K562 treated with DMSO at 1 percent for 12 hours (cell line): ENCODE measurements around the gene ZNF182. TPM values are rescaled to one million over a fixed set of nuclear protein-coding genes. Genes with fewer than 3 reads are reported as not detected.

ENCODE experiments used
- total RNA-seq: library from RNA; unstranded; fragments of 300-600 nt; gene quantifications from 2 replicates; pipeline ENCODE4 v1.2.3, GENCODE V29; 2022; ENCODE audit not compliant: insufficient read depth

ZNF182 gene
- total RNA-seq = 0.67 and 4.1 TPM in 2 replicates

GRCh38 chrX:48003758-48004457, at the start of gene ZNF182:
Gene ZNF182, minus strand, starts transcription at chrX:48003989. Its CDS starts 1,380 bp downstream, at chrX:48002609.

GRCh38 chrX:48006688-48007087, 2.9 kb upstream of the ZNF182 start, which contains the start of gene SPACA5:
Gene SPACA5, plus strand, starts transcription at chrX:48006988. Its CDS starts 815 bp downstream, at chrX:48007803.

Other genes with a start within 250 kb of the ZNF182 start
- 2.7 and 3.2 TPM in 2 replicates for gene ZNF81, start 167.1 kb downstream of the ZNF182 start, total RNA-seq
- not detected in 2 replicates for gene SPACA5, start 3.0 kb upstream of the ZNF182 start, total RNA-seq
- 0.59 TPM in 1 of 2 replicates, not detected in the other for gene ZNF630, start 67.7 kb upstream of the ZNF182 start, total RNA-seq
- not detected in 2 replicates for gene SPACA5B, start 126.6 kb upstream of the ZNF182 start, total RNA-seq
- gene SSX5, start 192.8 kb upstream of the ZNF182 start, total RNA-seq = 0.80 and 0.82 TPM in 2 replicates